Measurements from ENCODE around the gene CRYBB1.

DNA sequence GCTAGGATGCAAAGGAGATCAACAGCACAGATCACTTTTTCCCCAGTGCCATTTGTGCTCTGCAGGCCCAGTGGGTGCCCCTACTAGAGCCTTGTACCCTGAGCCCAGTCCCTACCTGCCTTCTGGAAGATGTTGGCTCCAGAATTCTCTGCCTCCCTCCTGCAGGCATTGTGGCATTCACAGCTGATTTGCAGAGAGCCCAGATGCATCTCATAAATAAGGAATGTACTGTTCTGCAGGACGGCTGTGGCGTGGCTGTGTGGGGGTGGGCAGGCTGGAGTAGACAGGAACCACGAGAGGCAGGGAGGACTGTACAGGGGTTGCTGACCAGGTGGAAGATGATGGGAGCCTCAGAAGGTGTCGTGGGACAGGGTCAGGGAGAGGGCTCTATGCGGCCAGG is 28.3 kb upstream of the CRYBB1 start:
- TF ChIP-seq TAF1 (conservative IDR thresholded peaks at IDR 0.05) = no peak
- TF ChIP-seq, protein P1, sequence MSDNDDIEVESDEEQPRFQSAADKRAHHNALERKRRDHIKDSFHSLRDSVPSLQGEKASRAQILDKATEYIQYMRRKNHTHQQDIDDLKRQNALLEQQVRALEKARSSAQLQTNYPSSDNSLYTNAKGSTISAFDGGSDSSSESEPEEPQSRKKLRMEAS (IDR thresholded peaks at IDR 0.05) = no peak
- TF ChIP-seq, protein P2, sequence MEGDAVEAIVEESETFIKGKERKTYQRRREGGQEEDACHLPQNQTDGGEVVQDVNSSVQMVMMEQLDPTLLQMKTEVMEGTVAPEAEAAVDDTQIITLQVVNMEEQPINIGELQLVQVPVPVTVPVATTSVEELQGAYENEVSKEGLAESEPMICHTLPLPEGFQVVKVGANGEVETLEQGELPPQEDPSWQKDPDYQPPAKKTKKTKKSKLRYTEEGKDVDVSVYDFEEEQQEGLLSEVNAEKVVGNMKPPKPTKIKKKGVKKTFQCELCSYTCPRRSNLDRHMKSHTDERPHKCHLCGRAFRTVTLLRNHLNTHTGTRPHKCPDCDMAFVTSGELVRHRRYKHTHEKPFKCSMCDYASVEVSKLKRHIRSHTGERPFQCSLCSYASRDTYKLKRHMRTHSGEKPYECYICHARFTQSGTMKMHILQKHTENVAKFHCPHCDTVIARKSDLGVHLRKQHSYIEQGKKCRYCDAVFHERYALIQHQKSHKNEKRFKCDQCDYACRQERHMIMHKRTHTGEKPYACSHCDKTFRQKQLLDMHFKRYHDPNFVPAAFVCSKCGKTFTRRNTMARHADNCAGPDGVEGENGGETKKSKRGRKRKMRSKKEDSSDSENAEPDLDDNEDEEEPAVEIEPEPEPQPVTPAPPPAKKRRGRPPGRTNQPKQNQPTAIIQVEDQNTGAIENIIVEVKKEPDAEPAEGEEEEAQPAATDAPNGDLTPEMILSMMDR (IDR thresholded peaks at IDR 0.05; ENCODE audit: low read depth, low read length, missing input control) = no peak
- TF ChIP-seq YY1 (IDR thresholded peaks at IDR 0.05) = no peak
- TF ChIP-seq, protein P3, sequence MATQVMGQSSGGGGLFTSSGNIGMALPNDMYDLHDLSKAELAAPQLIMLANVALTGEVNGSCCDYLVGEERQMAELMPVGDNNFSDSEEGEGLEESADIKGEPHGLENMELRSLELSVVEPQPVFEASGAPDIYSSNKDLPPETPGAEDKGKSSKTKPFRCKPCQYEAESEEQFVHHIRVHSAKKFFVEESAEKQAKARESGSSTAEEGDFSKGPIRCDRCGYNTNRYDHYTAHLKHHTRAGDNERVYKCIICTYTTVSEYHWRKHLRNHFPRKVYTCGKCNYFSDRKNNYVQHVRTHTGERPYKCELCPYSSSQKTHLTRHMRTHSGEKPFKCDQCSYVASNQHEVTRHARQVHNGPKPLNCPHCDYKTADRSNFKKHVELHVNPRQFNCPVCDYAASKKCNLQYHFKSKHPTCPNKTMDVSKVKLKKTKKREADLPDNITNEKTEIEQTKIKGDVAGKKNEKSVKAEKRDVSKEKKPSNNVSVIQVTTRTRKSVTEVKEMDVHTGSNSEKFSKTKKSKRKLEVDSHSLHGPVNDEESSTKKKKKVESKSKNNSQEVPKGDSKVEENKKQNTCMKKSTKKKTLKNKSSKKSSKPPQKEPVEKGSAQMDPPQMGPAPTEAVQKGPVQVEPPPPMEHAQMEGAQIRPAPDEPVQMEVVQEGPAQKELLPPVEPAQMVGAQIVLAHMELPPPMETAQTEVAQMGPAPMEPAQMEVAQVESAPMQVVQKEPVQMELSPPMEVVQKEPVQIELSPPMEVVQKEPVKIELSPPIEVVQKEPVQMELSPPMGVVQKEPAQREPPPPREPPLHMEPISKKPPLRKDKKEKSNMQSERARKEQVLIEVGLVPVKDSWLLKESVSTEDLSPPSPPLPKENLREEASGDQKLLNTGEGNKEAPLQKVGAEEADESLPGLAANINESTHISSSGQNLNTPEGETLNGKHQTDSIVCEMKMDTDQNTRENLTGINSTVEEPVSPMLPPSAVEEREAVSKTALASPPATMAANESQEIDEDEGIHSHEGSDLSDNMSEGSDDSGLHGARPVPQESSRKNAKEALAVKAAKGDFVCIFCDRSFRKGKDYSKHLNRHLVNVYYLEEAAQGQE (IDR thresholded peaks at IDR 0.05) = no peak
- TF ChIP-seq FOXA2 (IDR thresholded peaks at IDR 0.05) = no peak

Measured in liver (tissue), 3 donors.